H9 (cell line): ENCODE measurements around the gene CLEC11A. TPM values are rescaled to one million over a fixed set of nuclear protein-coding genes. Genes with fewer than 3 reads are reported as not detected.

ENCODE experiments used
- DNase-seq: peaks from one replicate; pipeline ENCODE4 v3.0.0-alpha.2; 2017
- H2AFZ ChIP-seq: one replicate; pipeline ENCODE4 v1.6.1; 2013; ENCODE audit warnings: mild to moderate bottlenecking, low read length, control low read depth, moderate library complexity
- H2AK5ac ChIP-seq: 2 replicates; pipeline ENCODE4 v1.6.1; 2013; ENCODE audit warnings: low read length, control low read depth, mixed read lengths; ENCODE audit not compliant: insufficient read length
- H2BK120ac ChIP-seq: one replicate; pipeline ENCODE4 v1.6.1; 2013; ENCODE audit warnings: low read depth, mild to moderate bottlenecking, low read length, control low read depth, inconsistent platforms; ENCODE audit not compliant: poor library complexity, severe bottlenecking
- H2BK12ac ChIP-seq: 2 replicates; pipeline ENCODE4 v1.6.1; 2013; ENCODE audit warnings: low read length, control low read depth, mixed read lengths, low read depth; ENCODE audit not compliant: insufficient read length
- H2BK15ac ChIP-seq: 2 replicates; pipeline ENCODE4 v1.6.1; 2013; ENCODE audit warnings: low read depth, low read length, control low read depth
- H2BK20ac ChIP-seq: one replicate; pipeline ENCODE4 v1.6.1; 2013; ENCODE audit warnings: low read depth, mild to moderate bottlenecking, low read length, control low read depth, inconsistent platforms; ENCODE audit not compliant: poor library complexity, severe bottlenecking
- H2BK5ac ChIP-seq: 2 replicates; pipeline ENCODE4 v1.6.1; 2013; ENCODE audit warnings: low read length, control low read depth, mixed read lengths; ENCODE audit not compliant: insufficient read length
- H3K14ac ChIP-seq: 2 replicates; pipeline ENCODE4 v1.6.1; 2013; ENCODE audit warnings: low read length, control low read depth; ENCODE audit not compliant: insufficient read depth
- H3K18ac ChIP-seq: 2 replicates; pipeline ENCODE4 v1.6.1; 2013; ENCODE audit warnings: low read depth, mild to moderate bottlenecking, mixed read lengths, low read length, control low read depth; ENCODE audit not compliant: insufficient read length
- H3K23ac ChIP-seq: 2 replicates; pipeline ENCODE4 v1.6.1; 2013; ENCODE audit warnings: low read length, control low read depth, mixed read lengths, low read depth; ENCODE audit not compliant: insufficient read length
- H3K23me2 ChIP-seq: 2 replicates; pipeline ENCODE4 v1.6.1; 2013; ENCODE audit warnings: low read depth, mild to moderate bottlenecking, mixed read lengths, low read length, control low read depth; ENCODE audit not compliant: insufficient read length, poor library complexity, severe bottlenecking
- H3K27ac ChIP-seq: 2 replicates; pipeline ENCODE4 v1.5.1; 2013; ENCODE audit warnings: low read length, control low read depth, mixed read lengths, low read depth; ENCODE audit not compliant: insufficient read length
- H3K27me3 ChIP-seq: 2 replicates; pipeline ENCODE4 v1.6.1; 2013; ENCODE audit warnings: low read length, control low read depth, inconsistent platforms; ENCODE audit not compliant: insufficient read depth
- H3K4ac ChIP-seq: 2 replicates; pipeline ENCODE4 v1.6.1; 2013; ENCODE audit warnings: low read depth, mild to moderate bottlenecking, control low read depth, inconsistent platforms, low read length, moderate library complexity
- H3K4me1 ChIP-seq: 2 replicates; pipeline ENCODE4 v1.6.1; 2013; ENCODE audit warnings: low read length, control low read depth, inconsistent platforms; ENCODE audit not compliant: insufficient read depth
- H3K4me2 ChIP-seq: 2 replicates; pipeline ENCODE4 v1.6.1; 2013; ENCODE audit warnings: low read length, control low read depth, mixed read lengths; ENCODE audit not compliant: insufficient read length, insufficient read depth
- H3K56ac ChIP-seq: 2 replicates; pipeline ENCODE4 v1.6.1; 2013; ENCODE audit warnings: low read depth, mild to moderate bottlenecking, mixed read lengths, low read length, control low read depth; ENCODE audit not compliant: insufficient read length
- H3K79me1 ChIP-seq: 2 replicates; pipeline ENCODE4 v1.6.1; 2013; ENCODE audit warnings: low read depth, mild to moderate bottlenecking, moderate library complexity, low read length, control low read depth, inconsistent platforms; ENCODE audit not compliant: insufficient read depth, poor library complexity, severe bottlenecking
- H3K79me2 ChIP-seq: 2 replicates; pipeline ENCODE4 v1.6.1; 2013; ENCODE audit warnings: low read length, control low read depth, inconsistent platforms; ENCODE audit not compliant: insufficient read depth
- H3K9ac ChIP-seq: 2 replicates; pipeline ENCODE4 v1.6.1; 2013; ENCODE audit warnings: low read length, control low read depth, mixed read lengths; ENCODE audit not compliant: insufficient read length; ENCODE audit errors: extremely low read depth
- H3K9me3 ChIP-seq: one replicate; pipeline ENCODE4 v1.6.1; 2013; ENCODE audit warnings: low read depth, low read length, inconsistent platforms; ENCODE audit not compliant: control insufficient read depth
- H3T11ph ChIP-seq: one replicate; pipeline ENCODE4 v1.6.1; 2013; ENCODE audit warnings: mild to moderate bottlenecking, low read length, control low read depth, inconsistent platforms
- H4K20me1 ChIP-seq: one replicate; pipeline ENCODE4 v1.6.1; 2013; ENCODE audit not compliant: control insufficient read depth, insufficient read length, insufficient read depth
- H4K5ac ChIP-seq: 2 replicates; pipeline ENCODE4 v1.6.1; 2013; ENCODE audit warnings: low read depth, mild to moderate bottlenecking, mixed read lengths, low read length, control low read depth; ENCODE audit not compliant: insufficient read length
- H4K8ac ChIP-seq: replicated peaks from 2 replicates; pipeline ENCODE4 v1.6.1; 2013; ENCODE audit warnings: low read length, control low read depth, mixed read lengths, low read depth; ENCODE audit not compliant: insufficient read length
- H4K91ac ChIP-seq: 2 replicates; pipeline ENCODE4 v1.6.1; 2013; ENCODE audit warnings: low read depth, mild to moderate bottlenecking, moderate library complexity, mixed read lengths, low read length, control low read depth; ENCODE audit not compliant: insufficient read length
- H3K27ac Mint-ChIP-seq, 3 experiments: 2 replicates in 2 of 3; 3 replicates in 1 of 3; pipeline ENCODE4 v1.8.0; 2020 to 2021; ENCODE audit warnings: mixed read lengths in 3 of 3, mild to moderate bottlenecking in 1 of 3, moderate library complexity in 1 of 3
- H3K27me3 Mint-ChIP-seq: 2 replicates; pipeline ENCODE4 v1.8.0; 2021; ENCODE audit warnings: low read depth, mild to moderate bottlenecking, moderate library complexity, mixed read lengths
- H3K36me3 Mint-ChIP-seq, 3 experiments: 2 replicates in 2 of 3; 3 replicates in 1 of 3; pipeline ENCODE4 v1.8.0; 2020 to 2021; ENCODE audit warnings: low read depth in 3 of 3, mixed read lengths in 3 of 3; ENCODE audit not compliant: insufficient read depth in 1 of 3
- H3K4me1 Mint-ChIP-seq, 2 experiments: 2 replicates each; pipeline ENCODE4 v1.8.0; 2020; ENCODE audit warnings: mixed read lengths in 2 of 2
- H3K4me3 Mint-ChIP-seq, 2 experiments: 2 replicates in 1 of 2; 3 replicates in 1 of 2; pipeline ENCODE4 v1.8.0; 2020 to 2021; ENCODE audit warnings: mild to moderate bottlenecking in 2 of 2, mixed read lengths in 2 of 2, moderate library complexity in 1 of 2
- H3K9me3 Mint-ChIP-seq, 2 experiments: 2 replicates in 1 of 2; 3 replicates in 1 of 2; pipeline ENCODE4 v1.8.0; 2020; ENCODE audit warnings: mild to moderate bottlenecking in 2 of 2, mixed read lengths in 2 of 2, moderate library complexity in 1 of 2
- CTCF ChIP-seq: fragments of 200-600 bp; sonication (generic); conservative IDR thresholded peaks from 3 replicates; pipeline ENCODE4 v1.8.0; 2021; ENCODE audit warnings: antibody characterized with exemption, mild to moderate bottlenecking
- WGBS: extraction: QIAGEN DNeasy Blood & Tissue Kit; methylation state at CpG from one replicate; pipeline ENCODE4 v1.1.7; 2013; ENCODE audit warnings: missing lambda C conversion rate, low lambda C conversion rate, mixed read lengths; ENCODE audit not compliant: insufficient read length; ENCODE audit errors: extremely low coverage; 5-methylcytosine and 5-hydroxymethylcytosine counted together
- total RNA-seq: library from RNA; stranded (reverse); gene quantifications from 2 replicates; pipeline ENCODE4 v1.2.1, GENCODE V29; 2021

Gene CLEC11A
- total RNA-seq, 1 experiment from 2014 or later = 3.9 TPM

DNA sequence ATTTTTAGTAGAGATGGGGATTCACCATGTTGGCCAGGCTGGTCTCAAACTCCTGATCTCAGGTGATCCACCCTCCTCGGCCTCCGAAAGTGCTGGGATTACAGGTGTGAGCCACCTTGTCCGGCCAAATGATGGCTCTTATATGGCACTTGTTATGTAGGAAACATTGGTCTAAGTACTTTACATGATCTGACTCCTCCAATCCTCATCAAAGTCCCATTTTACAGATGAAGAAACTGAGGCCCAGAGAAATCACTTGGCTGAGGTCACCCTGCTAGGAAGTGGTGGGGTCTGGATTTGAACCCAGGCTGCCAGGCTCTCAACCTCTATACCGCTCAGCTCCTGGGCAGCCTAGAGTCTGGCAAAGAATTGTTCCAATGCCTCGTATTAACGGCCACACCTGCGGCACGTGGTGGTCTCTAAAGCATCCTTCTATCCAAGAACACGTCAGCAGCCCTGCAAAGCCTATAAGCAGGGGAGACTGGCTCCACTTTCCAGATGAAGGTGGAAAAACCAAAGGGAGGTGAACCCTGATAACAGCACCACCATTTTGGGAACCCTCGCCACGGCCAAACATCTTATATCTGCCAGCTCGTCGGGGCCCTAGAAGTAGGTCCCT lies 21.7 kb upstream of the CLEC11A start:
- no CpG with 5 or more reads among the region's 13 CpGs for WGBS
- no peak overlapping the region for H3K27ac ChIP-seq
- no peak overlapping the region for H3K4me3 Mint-ChIP-seq

More for the DNA sequence above, 21.7 kb upstream of the CLEC11A start:
- no peak overlapping the region for H3K9ac ChIP-seq
- H3K4ac ChIP-seq = no peak overlapping the region
- H4K5ac ChIP-seq = no peak overlapping the region
- no peak for DNase-seq
- Mint-ChIP-seq H3K9me3 (no peaks in the 10 kb centered on the region), H3K4me1 (peaks cover 6 to 16% of the 10 kb centered on the region in 2 experiments), H3K27ac (no peak overlapping the region), H3K27me3 (peaks cover 84% of the 10 kb centered on the region), H3K36me3 (no peaks in the 10 kb centered on the region)
- H3K79me1 ChIP-seq = no peaks in the 10 kb centered on the region
- no peak overlapping the region for H2BK20ac ChIP-seq
- no peak overlapping the region for H4K91ac ChIP-seq
- H2BK5ac ChIP-seq = no peak overlapping the region
- H2BK120ac ChIP-seq = no peak overlapping the region
- no peak overlapping the region for H4K8ac ChIP-seq
- no peak overlapping the region for H2BK12ac ChIP-seq
- H3K23ac ChIP-seq = no peak overlapping the region
- H3K56ac ChIP-seq = no peak overlapping the region
- H3K14ac ChIP-seq = no peak overlapping the region
- peaks cover 17% of the 10 kb centered on the region; the same call in 1 of the 2 replicates for H3K27me3 ChIP-seq
- H3T11ph ChIP-seq = no peak overlapping the region
- H3K4me1 ChIP-seq = 0 out of 2 replicates have a peak, but pooled peaks cover 3% of the 10 kb centered on the region
- H2AK5ac ChIP-seq = no peak overlapping the region
- no peaks in the 10 kb centered on the region for H3K23me2 ChIP-seq
- no peak overlapping the region for H2AFZ ChIP-seq
- H3K9me3 ChIP-seq = no peaks in the 10 kb centered on the region
- H4K20me1 ChIP-seq = no peaks in the 10 kb centered on the region
- H3K4me2 ChIP-seq = no peak overlapping the region
- TF ChIP-seq CTCF = no peak
- no peaks in the 10 kb centered on the region for H3K79me2 ChIP-seq
- no peak overlapping the region for H3K18ac ChIP-seq
- H2BK15ac ChIP-seq = no peak overlapping the region
